ENCODE data around the gene RASIP1.

DNA sequence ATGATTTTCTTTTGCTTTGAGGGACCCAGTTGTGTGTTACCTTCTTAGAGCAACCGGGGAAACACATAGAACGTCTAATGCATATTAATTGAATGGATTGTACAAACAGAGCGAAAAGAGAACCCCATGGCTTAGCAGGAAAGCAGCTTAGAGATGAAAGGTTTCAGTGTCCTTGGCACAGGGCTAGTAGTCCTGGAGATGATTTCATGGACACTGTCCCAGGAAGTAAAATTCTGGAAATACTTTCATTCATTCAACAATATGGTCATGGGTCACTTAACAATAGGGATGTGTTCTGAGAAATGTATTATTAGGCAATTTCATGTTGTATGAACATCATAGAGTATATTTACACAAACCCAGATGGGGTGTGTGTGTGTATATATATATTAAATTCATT, 54.3 kb downstream of the RASIP1 start:
- TF ChIP-seq, protein P1, sequence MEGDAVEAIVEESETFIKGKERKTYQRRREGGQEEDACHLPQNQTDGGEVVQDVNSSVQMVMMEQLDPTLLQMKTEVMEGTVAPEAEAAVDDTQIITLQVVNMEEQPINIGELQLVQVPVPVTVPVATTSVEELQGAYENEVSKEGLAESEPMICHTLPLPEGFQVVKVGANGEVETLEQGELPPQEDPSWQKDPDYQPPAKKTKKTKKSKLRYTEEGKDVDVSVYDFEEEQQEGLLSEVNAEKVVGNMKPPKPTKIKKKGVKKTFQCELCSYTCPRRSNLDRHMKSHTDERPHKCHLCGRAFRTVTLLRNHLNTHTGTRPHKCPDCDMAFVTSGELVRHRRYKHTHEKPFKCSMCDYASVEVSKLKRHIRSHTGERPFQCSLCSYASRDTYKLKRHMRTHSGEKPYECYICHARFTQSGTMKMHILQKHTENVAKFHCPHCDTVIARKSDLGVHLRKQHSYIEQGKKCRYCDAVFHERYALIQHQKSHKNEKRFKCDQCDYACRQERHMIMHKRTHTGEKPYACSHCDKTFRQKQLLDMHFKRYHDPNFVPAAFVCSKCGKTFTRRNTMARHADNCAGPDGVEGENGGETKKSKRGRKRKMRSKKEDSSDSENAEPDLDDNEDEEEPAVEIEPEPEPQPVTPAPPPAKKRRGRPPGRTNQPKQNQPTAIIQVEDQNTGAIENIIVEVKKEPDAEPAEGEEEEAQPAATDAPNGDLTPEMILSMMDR (IDR thresholded peaks at IDR 0.05): no peak
- no peak for TF ChIP-seq POLR2A (IDR thresholded peaks at IDR 0.05)
